ENCODE results near the gene PDE4D.

The PDE4D gene

GRCh38 chr5:59158637-59159391 is 734.7 kb downstream of the PDE4D start:
- no peak for DNase-seq

GRCh38 chr5:59158165-59158564 is 735.4 kb downstream of the PDE4D start:
- no peak for DNase-seq

- no peak for DNase-seq
These were observed 736.5 kb downstream of the PDE4D start for GRCh38 chr5:59157068-59157467.

- no peak for DNase-seq
These were observed 740.8 kb downstream of the PDE4D start for GRCh38 chr5:59152701-59153245.

- DNase-seq = no peak
These were observed 742.2 kb downstream of the PDE4D start for GRCh38 chr5:59151162-59151889.

GRCh38 chr5:59149827-59150226 is 743.7 kb downstream of the PDE4D start:
- DNase-seq = no peak

GRCh38 chr5:59149271-59149670 is 744.3 kb downstream of the PDE4D start:
- no peak for DNase-seq

GRCh38 chr5:59146729-59147128 is 746.8 kb downstream of the PDE4D start:
- no peak for DNase-seq

GRCh38 chr5:59143926-59144333 is 749.6 kb downstream of the PDE4D start:
- no peak for DNase-seq

GRCh38 chr5:59142927-59143326 is 750.6 kb downstream of the PDE4D start:
- no peak for DNase-seq

GRCh38 chr5:59142138-59142537 is 751.4 kb downstream of the PDE4D start:
- no peak for DNase-seq

- DNase-seq = no peak
These were observed 753.4 kb downstream of the PDE4D start for GRCh38 chr5:59140133-59140532.

GRCh38 chr5:59139695-59140094 is 753.8 kb downstream of the PDE4D start:
- DNase-seq = no peak

GRCh38 chr5:59138509-59138908 is 755.0 kb downstream of the PDE4D start:
- no peak for DNase-seq

GRCh38 chr5:59137846-59138245 is 755.7 kb downstream of the PDE4D start:
- DNase-seq = no peak

GRCh38 chr5:59136549-59136948 is 757.0 kb downstream of the PDE4D start:
- DNase-seq = no peak

GRCh38 chr5:59134471-59135163 is 758.9 kb downstream of the PDE4D start:
- no peak for DNase-seq

GRCh38 chr5:59133764-59134261 is 759.7 kb downstream of the PDE4D start:
- no peak for DNase-seq

GRCh38 chr5:59132131-59132530 is 761.4 kb downstream of the PDE4D start:
- DNase-seq = no peak

- DNase-seq = no peak
These were observed 763.1 kb downstream of the PDE4D start for GRCh38 chr5:59130431-59130830.

- DNase-seq = no peak
These were observed 764.8 kb downstream of the PDE4D start for GRCh38 chr5:59128646-59129290.

GRCh38 chr5:59126708-59127573 is 766.6 kb downstream of the PDE4D start:
- DNase-seq = peak in 1 of 2 donors; percentile 32

All from bone marrow (tissue), 2 donors.